ENCODE data around the gene RFNG.

The RFNG gene

DNA sequence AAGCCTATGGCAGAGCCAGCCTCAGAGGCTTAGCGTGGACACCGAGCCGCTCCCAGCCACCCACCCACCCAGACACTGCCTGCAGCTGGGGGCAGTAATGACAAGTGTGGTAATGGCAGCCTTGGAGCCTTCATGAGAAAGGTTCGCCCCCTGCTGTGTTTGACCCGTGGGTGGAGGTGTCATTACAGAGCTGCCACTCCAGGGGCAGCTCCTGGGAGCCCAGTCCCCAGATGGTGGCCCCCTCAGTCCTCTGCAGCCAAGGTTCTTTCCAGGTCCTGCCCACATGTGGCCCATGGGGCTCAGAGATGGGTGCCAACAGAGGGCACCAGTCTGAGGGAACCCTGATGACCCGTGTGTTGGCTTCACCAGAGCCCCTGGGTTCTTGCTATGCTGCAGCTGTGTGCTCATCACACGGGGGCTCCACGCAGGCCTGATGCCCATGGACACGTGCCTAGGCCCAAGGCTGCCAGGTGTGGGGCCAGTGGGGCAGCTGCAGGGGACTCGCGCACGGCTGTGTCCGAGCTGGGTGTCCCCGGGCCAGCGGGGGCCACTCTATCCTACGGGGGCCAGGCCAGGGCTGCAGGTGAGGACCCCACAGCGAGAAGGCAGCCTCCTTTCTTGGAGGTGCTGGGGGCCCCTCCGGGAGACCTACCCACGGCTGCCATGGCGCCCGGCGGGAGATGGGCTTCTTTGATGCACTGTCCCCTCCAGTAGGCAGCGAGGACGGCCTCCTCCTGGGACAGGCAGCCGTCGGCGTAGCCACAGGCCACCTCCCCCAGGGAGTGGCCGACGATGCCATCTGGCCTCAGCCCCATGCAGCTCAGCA is 38.3 kb upstream of the RFNG start:
- DNase-seq (ENCODE audit: low spot score) = no peak

- no peak for DNase-seq (ENCODE audit: low spot score)
Observed at GRCh38 chr17:82088838-82089722, 37.5 kb upstream of the RFNG start.

DNA sequence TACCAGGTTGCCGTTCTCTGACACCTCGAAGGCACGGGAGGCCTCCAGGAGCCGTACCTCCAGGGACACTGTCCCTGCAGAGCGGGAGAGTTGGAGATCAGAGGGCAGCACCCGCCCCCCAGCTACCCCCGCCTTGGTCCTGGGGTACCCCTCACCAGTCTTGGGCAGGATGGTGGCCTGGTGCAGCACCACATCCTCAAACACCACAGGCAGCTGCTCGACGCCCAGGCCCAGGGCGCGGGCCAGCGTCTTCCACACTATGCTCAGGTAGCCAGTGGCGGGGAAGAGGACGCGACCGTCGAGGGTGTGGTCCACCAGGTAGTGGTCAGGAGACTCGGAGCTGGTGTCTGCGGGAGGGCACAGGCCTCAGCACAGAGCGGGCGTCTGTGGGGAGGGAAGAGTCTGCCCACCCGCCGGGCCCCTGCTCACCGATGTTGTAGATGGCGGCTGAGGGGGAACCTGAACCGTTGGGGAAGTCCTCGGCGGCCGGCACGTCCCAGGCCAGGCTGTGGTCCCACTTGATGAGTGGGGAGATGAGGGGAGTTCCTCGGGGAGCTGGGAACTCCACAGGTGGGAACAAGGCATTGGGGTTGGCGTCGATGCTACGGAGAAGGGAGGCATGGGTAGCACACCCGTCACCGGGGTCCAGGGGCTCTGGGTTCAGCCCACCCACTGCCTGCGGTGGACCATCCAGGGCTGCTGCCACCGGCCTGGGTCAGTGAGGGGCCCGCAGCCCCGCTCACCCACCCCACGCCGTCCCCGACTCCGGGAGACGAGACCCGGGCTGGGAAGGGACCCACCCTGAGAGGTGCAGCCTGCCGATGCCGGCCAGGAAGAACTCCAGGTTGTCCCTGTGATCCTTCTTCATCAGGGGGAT is 36.6 kb upstream of the RFNG start:
- no peak for DNase-seq (ENCODE audit: low spot score)

DNA sequence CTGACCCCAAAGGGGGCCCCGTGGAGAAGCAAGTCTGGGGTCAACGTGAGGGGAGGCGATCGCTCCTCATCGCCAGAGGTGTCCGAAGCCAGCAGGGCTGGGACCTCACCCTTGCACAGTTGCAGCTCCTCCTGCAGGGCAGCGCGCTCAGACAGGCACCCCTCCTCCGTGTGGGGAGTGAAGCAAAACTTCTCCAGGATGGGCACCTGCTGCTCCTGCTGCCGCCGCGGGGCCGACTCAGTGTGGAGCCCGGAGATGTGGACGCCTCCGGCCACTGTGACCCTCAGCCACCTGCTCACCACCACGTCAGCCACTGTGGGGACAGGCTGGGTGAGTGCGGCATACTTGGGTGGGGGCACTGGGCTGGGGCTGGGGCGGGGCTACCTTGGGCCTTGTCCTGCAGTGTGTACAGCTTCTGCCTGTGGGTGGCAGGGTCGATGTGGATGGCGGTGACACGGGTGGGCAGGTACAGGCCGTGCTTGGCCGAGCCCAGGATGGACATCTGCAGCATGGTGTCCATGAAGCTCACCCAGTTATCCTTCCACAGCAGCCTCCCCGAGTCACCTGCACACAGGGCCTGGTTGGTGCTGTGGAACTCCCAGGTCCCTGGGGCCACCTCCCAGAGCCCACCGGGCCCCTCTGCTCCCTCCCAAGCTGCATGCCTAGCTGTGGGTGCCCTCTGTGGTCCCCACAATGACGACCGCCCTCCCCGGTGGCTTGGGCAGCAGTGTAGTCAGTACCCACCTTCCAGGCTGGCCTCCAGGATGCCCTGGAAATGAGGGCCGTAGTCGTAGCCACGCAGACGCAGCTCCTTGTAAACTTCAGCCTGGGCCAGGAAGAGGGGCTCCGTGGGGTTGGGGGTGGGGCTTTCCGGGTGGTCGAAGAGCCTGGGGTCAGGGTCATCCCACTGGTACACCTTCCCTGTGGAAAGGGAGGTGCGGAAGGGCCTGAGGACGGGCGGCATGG is 35.6 kb upstream of the RFNG start:
- DNase-seq (ENCODE audit: low spot score) = no peak

GRCh38 chr17:82085931-82086764 is 34.5 kb upstream of the RFNG start:
- DNase-seq (ENCODE audit: low spot score) = no peak

DNA sequence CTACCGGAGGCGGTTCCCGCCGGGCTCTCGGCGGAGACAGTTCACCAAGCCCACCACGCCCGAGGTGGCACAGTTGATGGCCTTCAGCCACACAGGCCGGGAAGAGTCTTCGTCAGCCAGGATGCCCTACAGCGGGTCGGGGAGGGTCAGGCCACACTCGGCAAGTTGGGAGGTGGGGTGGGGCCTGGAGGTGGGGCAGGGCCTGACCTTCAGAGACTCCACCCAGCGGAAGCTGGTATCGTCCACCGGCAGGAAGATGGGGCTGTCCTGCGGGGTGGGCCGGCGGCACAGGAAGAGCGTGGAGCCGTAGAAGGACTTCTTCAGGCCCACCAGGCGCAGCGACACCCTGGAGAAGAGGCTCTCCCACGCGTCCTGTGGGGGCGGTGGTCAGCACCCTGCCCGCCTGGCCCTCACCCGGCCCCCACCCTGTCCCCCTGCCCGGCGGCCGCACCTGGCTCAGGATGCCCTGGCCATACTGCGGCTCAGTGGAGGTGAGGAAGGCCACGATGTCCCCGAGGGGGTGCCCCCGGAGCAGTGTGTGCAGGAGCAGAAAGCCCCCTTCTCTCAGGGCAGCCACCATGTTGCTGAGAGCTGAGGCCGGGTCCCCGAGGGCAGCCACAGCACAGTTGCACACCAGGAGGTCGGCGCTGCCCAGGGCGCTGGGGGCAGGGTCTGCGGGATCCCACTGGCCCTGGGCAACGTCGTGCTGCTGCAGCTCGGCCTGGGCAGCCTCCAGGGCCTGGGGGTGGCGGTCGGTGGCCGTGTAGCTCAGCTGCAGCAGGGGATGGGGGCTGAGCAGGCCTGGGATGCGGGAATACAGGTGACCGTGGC is 33.6 kb upstream of the RFNG start:
- DNase-seq (ENCODE audit: low spot score) = no peak

DNA sequence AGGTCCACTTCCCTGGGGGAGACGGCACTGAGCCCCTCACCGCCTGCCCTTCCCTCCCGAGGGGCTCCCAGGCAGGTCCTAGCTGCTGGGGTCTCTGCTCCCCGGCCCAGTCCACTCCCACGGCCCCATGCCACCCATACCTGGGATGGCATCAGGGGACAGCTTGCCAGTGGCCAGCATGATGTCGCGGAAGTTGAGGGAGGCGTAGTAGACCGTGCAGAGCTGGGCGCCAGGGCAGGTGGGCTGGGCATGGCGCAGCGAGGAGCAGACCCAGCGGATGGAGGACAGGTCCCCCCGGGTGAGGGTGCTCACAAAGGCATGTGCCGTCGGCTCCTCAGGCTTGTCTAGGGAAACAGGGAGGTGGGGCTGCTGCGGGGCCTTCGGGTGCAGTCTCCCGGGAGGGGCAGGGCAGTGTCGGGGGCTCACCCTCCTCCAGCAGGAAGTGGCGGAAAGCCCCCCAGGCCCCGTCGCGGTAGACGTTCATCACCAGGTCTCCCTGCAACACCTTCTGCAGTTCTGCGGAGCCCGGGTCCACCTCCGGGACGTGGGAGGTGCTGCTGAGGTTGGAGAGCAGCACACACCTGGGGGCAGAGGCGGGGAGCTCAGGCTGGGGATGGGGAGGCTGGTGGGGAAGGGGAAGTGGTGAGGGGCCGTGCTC is 32.9 kb upstream of the RFNG start:
- no peak for DNase-seq (ENCODE audit: low spot score)

DNA sequence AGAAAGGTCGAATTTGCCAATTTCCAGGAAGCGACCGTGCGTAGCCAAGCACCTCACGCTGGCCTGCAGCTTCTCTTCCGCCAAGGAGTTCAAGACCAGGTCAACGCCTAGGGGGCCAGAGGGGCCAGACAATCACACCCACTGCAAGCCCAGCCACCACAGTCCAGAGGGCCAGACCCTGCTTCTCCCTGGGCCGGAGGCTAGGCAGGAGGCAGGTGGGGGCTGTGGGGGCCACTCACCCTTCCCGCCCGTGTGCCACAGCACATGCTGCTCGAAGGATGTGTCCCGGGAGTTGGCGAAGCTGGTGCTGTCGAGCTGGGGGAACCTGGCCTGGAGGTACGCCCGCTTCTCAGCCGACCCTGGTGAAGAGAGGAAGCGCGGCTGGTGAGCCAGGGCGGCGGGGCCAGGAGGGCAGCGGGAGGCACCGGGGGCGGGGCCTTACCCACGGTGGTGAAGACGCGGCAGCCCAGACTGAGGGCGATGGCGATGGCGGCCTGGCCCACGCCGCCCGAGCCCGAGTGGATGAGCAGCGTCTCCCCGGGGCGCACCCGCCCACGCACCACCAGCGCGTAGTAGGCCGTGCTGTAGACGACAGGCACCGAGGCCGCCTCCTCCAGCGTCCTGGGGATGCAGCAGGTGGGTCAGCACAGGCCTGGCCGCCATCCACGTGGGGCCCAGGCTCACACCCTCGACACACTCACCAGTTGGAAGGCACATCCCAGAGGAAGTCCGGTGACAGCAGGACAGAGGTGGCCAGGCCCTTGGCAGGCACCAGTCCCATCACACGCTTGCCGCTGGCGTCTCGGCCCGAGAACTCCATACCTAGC is 32.1 kb upstream of the RFNG start:
- DNase-seq (ENCODE audit: low spot score) = no peak

- DNase-seq (ENCODE audit: low spot score) = no peak
Observed at GRCh38 chr17:82083009-82083408, 31.4 kb upstream of the RFNG start.

DNA sequence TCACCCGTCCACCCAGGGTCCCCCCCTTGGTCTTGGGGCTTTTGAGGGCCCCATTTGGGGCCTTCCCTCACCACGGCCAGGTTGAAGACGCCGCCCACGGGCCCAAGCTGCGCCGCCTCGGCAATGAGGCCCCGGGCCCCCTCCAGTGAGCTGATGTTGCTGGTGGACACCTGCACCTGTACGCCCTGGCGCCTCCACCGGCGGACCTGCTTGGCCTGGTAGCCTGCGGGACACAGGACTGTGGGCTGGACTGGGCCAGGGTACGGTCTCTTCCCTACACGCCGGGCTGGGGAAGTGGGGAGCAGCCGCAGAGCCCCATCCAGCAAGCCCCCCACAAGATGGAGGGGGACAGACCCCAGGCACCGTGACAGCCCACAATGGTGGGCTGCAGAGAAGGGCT is 30.8 kb upstream of the RFNG start:
- no peak for DNase-seq (ENCODE audit: low spot score)

DNA sequence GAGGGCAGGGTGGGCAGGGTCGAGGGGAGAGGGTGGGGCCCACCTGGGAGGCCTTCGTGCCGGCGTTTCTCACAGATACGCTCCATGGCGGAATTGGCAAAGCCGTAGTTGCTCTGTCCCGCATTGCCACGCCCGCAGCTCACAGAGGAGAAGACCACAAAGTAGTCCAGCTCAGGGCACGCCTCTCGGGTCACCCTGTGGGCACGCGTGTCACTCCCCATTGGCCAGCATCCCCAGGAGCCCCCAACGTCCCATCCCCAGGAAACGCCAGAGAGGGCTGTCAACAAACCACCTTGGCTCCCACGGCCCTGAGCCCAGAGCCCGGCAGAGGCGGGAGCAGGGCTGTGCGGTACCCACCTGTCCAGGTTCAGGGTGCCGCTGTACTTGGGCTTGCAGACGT is 30.4 kb upstream of the RFNG start:
- DNase-seq (ENCODE audit: low spot score) = no peak

DNA sequence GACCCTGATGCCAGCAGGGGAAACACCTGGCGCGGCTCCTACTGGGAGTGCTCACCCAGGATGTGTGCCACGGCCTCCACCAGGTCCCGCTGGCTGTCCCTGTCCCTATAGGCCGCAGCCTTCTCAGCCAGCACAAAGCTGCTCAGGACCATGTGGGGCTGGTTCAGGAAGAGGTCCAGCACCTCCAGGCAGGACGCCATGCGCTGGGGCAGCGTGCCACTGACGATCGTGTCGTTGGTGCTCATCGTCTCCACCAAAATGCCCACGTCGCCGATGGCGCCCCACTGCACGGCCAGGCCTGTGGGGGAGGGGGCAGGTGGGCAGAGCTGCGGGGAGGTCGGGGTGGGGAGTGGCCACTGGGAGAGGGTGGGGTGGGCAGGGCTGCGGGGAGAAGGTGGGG is 29.9 kb upstream of the RFNG start:
- DNase-seq (ENCODE audit: low spot score) = no peak

DNA sequence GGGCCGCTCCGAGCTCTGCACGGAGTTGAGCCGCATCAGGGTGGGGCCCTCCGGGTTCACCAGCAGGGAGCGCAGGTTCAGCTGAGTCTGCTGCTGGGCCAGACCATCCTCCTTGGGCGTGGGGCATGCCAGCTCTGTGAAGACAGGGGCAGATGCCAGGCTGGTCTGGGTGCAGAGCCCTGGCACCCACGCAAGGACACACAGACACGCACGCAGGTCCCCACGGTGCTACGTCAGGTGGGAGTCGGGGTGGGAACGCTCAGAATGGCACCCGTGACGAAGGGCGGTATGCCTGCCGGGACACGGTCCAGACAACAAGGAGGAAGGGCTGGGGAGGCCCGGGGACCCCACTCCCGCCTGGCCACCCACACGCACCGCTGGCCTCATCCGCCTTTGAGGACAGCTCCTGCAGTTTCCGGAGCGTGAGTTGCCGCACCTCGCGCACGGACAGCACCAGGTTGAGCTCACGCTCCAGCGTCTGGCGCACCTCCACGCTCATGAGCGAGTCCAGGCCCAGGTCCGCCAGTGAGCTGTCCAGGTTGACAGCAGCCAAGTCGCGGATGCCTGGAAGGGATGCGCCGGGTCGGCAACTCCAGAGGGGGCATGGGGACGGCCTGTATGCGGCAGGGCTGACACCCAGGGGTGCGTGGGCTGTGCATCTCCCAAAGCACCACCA is 29.3 kb upstream of the RFNG start:
- DNase-seq (ENCODE audit: low spot score) = no peak

- DNase-seq (ENCODE audit: low spot score) = no peak
Observed at GRCh38 chr17:82080048-82080788, 28.6 kb upstream of the RFNG start.

DNA sequence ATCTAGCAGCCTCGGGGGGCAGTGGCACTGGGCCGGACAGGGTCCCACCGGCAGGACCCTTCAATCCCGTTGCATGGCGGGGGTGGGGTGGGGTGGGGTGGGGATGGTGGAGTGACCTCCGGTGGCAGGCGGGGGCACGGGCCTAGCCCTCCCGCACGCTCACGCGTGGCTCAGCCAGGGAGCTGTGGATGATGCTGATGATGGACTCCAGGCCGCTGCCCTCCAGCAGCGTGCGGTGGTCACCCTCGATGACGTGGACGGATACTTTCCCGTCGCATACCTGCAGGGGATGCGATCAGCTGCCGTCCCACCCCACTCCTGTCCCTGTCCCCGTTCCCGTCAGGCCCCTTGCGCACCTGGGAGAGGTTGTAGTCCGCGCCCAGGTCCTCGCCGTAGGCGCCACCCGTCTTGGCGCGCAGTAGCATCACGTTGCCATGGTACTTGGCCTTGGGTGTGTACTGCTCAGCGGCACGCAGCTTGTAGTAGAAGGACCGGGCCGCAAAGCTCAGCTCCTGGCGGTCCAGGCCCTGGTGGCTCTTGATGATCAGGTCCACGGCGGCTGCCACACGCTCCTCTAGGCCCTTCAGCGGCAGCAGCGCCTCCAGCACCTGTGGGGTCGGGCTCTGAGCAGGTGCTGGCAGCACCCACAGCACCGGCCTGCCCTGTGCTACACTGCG is 27.5 kb upstream of the RFNG start:
- no peak for DNase-seq (ENCODE audit: low spot score)

GRCh38 chr17:82078433-82078832 is 26.8 kb upstream of the RFNG start:
- no peak for DNase-seq (ENCODE audit: low spot score)
